Measurements from ENCODE around the gene CDHR3.
"Not testable (repeated sequence)": the region's sequence is repeated elsewhere in the genome, so short reads cannot be mapped to it uniquely, and the experiment has no call there.

CDHR3 gene

DNA sequence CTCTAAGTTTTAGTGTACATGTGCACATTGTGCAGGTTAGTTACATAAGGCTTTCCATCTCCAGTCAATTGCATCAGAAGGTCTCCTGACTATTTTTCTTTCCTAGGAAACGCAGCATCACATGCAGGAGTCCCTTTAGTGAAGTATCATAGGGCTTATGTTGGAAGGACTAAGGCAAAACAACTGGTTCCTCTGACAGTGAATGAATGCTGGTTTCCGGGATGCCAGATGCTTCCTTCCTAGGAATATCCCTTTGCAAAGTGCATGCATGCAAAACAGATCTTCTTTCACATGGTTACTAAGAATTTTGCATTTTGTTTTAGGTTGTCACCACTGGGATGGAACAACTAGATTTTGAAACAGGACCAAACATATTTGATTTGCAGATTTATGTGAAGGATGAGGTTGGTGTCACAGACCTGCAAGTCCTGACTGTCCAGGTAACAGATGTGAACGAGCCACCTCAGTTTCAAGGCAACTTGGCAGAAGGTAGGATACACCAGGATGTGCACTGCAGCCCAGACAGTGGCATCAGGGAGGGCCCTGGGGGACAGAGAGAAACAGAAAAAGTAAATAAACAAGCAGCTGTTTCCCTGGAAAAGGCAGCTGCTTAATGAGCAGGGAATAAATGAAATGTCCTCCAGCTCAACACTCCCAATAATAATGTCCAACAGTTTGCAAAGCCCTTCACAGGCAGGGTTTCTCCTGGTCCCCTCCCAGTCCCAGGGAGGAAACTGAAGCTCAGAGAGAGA is 17.8 kb downstream of the CDHR3 start:
- DNase-seq (ENCODE audit: low read depth), result no peak
- no peak overlapping the region for H3K4me3 ChIP-seq (ENCODE audit: low read depth, low read length)
- in situ Hi-C loops (cut with HindIII; ENCODE audit: low sequenced_read_pairs), result no loop called here
- TF ChIP-seq CTCF (IDR thresholded peaks at IDR 0.05; ENCODE audit: low read depth, low read length, missing control alignments), result no peak

DNA sequence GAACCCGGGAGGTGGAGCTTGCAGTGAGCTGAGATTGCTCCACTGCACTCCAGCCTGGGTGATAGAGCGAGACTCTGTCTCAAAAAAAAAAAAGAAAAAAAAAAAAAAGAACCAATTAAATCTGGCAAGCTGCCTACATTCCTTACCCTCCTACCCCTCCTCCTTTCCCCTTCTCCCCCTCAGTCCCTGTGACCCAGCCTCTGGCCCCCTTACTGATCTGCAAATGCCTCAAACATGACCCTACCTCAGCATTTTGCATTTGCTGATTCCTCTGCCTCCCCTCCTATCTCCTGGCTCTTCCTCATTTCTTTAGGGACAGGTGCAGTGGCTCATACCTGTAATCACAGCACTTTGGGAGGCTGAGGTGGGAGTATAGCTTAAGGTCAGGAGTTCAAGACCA is 19.3 kb downstream of the CDHR3 start:
- H3K4me3 ChIP-seq (ENCODE audit: low read depth, low read length), result no peak overlapping the region
- TF ChIP-seq CTCF (IDR thresholded peaks at IDR 0.05; ENCODE audit: low read depth, low read length, missing control alignments), result no peak
- DNase-seq (ENCODE audit: low read depth), result no peak
- in situ Hi-C loops (cut with HindIII; ENCODE audit: low sequenced_read_pairs), result no loop called here

DNA sequence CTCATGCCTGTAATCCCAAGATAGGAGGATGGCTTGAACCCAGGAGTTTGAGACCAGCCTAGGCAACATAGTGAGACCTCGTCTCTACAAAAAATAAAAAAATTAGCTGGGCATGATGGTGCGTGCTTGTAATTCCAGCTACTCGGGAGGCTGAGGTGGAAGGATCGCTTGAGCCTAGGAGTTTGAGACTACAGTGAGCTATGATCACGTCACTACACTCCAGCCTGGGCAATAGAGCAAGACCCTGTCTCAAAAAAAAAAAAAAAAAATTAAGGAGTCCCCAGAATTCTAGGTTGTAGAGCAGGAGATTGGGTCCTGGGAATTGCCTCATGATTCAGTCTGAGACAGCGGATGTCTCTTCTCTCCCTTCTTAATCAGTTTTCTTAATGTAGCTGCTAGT is 21.7 kb downstream of the CDHR3 start:
- H3K4me3 ChIP-seq (ENCODE audit: low read depth, low read length); DNase-seq (ENCODE audit: low read depth); in situ Hi-C loops (cut with HindIII; ENCODE audit: low sequenced_read_pairs): not testable (repeated sequence)

DNA sequence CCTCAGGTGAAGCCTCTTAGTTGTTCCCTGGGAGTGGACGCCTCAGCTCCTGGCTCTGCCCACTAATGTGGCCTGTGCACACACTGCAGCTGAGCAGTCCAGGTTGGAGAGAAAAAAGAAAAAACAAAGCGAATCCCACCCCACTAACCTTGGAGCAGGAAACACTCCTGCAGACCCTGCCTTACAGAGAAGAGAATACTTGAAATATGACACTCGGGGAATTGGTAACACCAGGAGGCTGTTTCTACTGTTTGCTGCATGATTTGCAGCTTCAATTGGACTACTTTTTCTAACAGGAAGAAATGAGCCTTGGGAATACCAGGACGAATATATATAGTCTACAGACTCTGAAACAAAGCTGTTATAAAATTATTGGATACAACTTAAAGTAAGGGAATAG is 22.2 kb downstream of the CDHR3 start:
- no peak for TF ChIP-seq CTCF (IDR thresholded peaks at IDR 0.05; ENCODE audit: low read depth, low read length, missing control alignments)
- no peak for DNase-seq (ENCODE audit: low read depth)
- H3K4me3 ChIP-seq (ENCODE audit: low read depth, low read length), result no peak overlapping the region
- in situ Hi-C loops (cut with HindIII; ENCODE audit: low sequenced_read_pairs), result no loop called here

- H3K4me3 ChIP-seq (ENCODE audit: low read depth, low read length), result no peak overlapping the region
- TF ChIP-seq CTCF (IDR thresholded peaks at IDR 0.05; ENCODE audit: low read depth, low read length, missing control alignments), result no peak
- in situ Hi-C loops (cut with HindIII; ENCODE audit: low sequenced_read_pairs), result no loop called here
- DNase-seq (ENCODE audit: low read depth), result no peak
These were observed 22.7 kb downstream of the CDHR3 start for GRCh38 chr7:105985672-105986215.

DNA sequence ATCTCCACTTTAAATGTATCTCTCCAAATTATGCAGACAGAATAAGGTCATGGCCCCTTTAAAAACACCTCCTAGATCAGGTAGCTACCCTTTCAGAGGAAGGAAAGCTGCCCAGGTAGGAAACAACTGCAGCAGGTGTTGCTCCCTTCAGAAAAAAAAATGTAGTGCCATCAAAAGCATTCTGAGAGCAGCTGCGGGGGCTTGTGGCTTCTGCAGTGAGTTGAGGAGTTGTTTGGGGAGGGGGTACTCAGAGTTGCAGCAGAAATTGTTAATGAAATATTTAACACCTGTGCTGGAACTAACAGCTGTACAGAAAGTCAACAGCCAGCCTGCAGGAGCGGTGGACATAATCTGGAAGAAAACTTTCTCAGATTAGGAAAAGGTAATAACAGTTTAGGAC is 24.0 kb downstream of the CDHR3 start:
- TF ChIP-seq CTCF (IDR thresholded peaks at IDR 0.05; ENCODE audit: low read depth, low read length, missing control alignments), result no peak
- no peak overlapping the region for H3K4me3 ChIP-seq (ENCODE audit: low read depth, low read length)
- DNase-seq (ENCODE audit: low read depth), result no peak
- in situ Hi-C loops (cut with HindIII; ENCODE audit: low sequenced_read_pairs), result no loop called here

DNA sequence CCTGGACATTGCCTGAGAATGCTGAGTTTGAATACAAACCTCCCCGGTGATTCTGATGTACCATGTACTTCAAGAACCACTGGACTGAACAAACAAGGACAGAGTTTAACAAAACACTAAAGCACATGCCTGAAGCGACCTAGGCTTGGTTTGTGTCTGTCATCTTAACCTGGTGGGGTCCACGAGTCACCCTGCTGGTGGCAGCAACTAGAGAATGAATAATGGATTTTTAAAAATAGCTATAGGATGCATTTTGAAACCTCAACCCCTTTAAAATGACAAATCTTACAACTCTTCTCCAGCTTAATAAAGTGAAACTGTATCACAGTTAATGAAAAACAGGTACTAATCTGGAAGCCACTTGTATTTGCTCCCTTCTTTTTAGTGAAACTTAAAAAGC is 25.2 kb downstream of the CDHR3 start:
- in situ Hi-C loops (cut with HindIII; ENCODE audit: low sequenced_read_pairs), result no loop called here
- TF ChIP-seq CTCF (IDR thresholded peaks at IDR 0.05; ENCODE audit: low read depth, low read length, missing control alignments), result no peak
- no peak for DNase-seq (ENCODE audit: low read depth)
- no peak overlapping the region for H3K4me3 ChIP-seq (ENCODE audit: low read depth, low read length)

Data from astrocyte of the cerebellum (primary cell).